Stimulated activated CD8-positive, alpha-beta memory T cell treated with anti-CD3 and anti-CD28 coated beads, Interleukin-4, amount 100 ng/mL, for 48 hours (primary cell): Measurements from ENCODE around the gene PPM1H.
"Not testable (repeated sequence)": the region's sequence is repeated elsewhere in the genome, so short reads cannot be mapped to it uniquely, and the experiment has no call there.

ENCODE experiments used
- DNase-seq: peaks from one replicate; pipeline ENCODE4 v3.0.0-alpha.2; 2020

The PPM1H gene

GRCh38 chr12:62832027-62832426 lies 102.9 kb downstream of the PPM1H start:
- no peak for DNase-seq

GRCh38 chr12:62827855-62828254 lies 107.1 kb downstream of the PPM1H start:
- DNase-seq, result no peak

GRCh38 chr12:62827042-62827441 lies 107.9 kb downstream of the PPM1H start:
- no peak for DNase-seq

GRCh38 chr12:62817556-62818271 lies 117.2 kb downstream of the PPM1H start:
- no peak for DNase-seq

GRCh38 chr12:62814243-62814642 lies 120.7 kb downstream of the PPM1H start:
- no peak for DNase-seq

- DNase-seq, result peak; percentile 60
Measured at GRCh38 chr12:62813031-62813829, 121.7 kb downstream of the PPM1H start.

DNA sequence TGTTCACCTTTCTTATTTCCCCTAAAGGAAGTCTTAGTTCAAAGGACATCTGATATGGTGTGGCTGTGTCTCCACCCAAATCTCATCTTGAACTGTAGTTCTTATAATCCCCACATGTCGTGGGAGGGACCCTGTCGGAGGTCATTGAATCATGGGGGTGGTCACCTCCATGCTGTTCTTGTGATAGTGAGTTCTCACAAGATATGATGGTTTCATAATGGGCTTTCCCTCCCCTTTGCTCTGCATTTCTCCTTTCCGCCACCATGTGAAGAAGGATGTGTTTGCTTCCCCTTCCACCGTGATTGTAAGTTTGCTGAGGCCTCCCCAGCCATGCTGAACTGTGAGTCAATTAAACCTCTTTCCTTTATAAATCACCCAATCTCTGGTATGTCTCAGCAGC lies 123.5 kb downstream of the PPM1H start:
- not testable (repeated sequence) for DNase-seq

DNA sequence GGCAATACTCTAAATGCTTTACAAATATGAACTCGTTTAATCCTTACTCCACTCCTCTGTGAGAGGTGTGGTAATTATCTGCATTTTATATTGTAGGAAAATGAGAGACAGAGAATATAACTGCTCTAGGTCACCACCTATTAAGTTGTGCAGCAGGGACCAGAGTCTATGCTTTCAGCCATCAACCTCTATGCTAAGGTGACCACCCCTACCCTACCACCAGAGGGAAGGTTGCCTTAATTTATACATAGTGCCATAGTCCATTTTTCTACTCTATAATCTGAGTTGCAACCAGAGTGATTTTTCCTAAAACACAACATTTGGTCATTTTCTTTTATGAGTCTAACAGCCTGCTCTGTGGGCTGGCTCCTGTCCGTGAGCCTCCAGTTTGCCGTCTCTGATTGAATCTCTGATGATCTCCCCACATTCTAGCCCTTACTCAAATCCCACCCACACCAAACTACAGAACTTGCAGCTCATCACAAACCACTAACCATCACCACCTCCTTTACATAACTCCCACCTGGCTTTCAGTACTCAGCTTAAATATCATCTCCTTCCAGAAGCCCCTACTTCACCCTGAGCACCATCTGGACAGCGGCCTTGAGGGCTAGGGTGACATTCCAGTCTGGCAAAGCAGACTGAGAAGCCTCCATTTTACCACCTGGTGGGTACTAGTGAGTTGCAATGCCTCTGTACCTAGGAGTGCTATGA lies 126.6 kb downstream of the PPM1H start:
- DNase-seq, result no peak

- no peak for DNase-seq
Measured at GRCh38 chr12:62806893-62807292, 128.1 kb downstream of the PPM1H start.

GRCh38 chr12:62806244-62806836 lies 128.6 kb downstream of the PPM1H start:
- DNase-seq, result no peak

- no peak for DNase-seq
Measured at GRCh38 chr12:62805517-62805916, 129.4 kb downstream of the PPM1H start.

- no peak for DNase-seq
Measured at GRCh38 chr12:62803756-62804155, 131.2 kb downstream of the PPM1H start.

GRCh38 chr12:62802984-62803383 lies 132.0 kb downstream of the PPM1H start:
- DNase-seq, result no peak

GRCh38 chr12:62802321-62802720 lies 132.6 kb downstream of the PPM1H start:
- no peak for DNase-seq

- DNase-seq, result no peak
Measured at GRCh38 chr12:62801796-62802195, 133.2 kb downstream of the PPM1H start.

DNA sequence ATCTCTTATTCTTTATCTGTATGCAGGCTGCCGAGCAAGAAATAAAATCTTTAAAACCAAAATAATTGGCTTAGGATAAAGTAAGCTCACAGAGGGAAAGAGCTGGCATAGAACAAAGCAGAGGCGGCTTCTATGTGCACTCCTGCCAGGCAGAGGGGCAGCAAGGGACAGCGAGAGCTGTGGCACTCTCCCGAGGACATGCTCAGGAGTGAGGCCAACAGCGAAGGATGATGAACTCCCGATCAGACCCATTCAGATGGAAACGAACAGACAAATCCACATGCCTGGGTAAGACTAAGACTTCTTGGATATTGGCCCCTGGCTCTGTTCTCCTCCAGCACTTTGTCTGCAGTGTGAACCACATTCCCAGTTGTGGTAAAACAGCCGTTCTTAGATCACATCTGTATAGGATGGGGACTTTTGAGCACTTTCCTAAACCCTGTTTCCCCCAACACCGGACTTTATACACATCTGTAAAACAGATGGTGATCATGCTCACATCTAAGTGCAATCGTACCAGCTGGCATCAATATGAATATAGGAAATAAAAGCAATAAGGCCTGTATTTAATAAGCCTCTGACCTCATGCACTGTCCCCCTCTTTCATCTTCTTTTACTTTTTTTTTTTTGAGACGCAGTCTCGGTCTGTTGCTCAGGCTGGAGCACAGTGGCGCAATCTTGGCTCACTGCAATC lies 134.1 kb downstream of the PPM1H start:
- DNase-seq, result no peak

DNA sequence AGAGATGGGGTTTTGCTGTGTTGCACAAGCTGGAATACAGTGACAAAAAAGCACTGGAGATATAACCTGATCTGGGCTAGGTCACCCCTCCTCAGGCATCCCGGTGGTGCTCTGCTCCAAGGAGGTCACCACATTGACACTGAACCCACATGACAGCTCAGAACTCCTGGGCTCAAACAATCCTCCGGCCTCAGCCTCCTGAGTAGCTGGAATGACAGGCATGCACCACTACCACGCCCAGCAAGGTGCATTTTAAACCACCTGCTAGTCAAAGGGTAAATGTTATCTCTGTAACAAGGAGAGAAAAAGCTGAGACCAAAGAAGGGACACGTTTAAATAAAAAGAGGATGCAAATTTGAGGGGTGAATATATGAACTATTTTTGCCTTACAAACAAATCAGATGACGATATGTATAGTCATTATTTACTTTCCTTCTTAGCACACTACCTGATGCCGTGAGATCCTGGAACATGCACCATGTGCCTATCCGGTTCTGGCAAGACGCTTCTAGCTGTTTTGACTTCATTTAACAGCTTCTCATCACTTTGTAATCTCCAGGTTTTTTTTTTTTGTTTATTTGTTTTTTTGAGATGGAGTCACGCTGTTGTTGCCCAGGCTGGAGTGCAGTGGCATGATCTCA lies 135.1 kb downstream of the PPM1H start:
- DNase-seq, result no peak

GRCh38 chr12:62799126-62799736 lies 135.7 kb downstream of the PPM1H start:
- peak; percentile 68 for DNase-seq

DNA sequence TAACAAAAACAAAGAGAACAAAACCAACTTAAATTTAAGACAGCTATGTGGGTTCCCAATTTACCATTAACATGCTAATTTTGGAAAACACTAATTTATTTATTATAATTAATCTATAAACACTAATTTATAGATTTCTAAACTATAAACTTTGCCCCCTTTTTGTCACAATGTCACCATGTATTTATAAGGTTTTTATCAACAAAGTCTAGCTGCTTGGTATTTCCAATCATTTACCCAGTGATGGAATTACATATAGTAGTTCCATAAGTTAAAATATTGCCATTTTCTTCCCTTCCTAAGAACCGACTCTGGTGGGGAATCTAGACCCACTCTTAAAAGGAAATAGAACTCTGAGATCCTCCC lies 140.7 kb downstream of the PPM1H start:
- no peak for DNase-seq

DNA sequence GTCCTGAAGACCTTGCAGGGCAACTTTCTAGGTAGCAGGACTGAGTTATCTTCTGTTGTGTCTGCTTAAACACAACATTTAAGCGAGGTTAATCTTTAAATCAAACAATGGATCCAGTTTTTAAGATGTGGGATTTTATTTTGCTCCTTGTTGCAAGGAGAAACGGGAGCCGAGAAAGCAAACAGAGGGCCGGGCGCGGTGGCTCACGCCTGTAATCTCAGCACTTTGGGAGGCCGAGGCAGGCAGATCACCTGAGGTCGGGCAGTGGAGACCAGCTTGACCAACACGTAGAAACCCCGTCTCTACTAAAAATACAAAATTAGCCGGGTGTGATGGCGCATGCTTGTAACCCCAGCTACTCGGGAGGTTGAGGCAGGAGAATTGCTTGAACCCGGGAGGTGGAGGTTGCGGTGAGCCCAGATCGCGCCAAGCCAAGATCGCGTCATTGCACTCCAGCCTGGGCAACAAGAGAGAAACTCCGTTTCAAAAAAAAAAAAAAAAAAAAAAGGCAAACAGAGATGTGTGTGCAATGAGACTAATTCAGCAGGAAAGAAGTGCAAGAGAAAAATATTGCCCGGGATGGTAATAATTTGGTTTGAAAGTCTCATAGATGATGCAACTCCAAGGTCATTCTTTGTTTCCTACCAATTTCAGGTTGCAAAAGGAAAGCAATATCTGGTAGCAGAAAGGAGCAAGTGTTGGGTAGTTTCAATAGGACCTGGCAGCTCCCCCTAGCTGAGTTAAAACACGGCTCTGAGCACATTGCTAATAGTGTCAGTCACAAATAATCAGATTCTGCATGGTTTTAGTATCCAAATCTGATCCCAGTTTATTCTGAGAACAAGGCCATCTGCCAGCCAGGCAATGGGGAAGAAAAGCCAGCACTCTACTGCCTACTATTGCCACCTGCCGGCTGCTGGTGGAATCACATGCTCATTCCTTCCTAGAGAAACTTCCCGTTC lies 141.4 kb downstream of the PPM1H start:
- DNase-seq, result peak; percentile 87
